A549 (cell line): Measurements from ENCODE around the gene C19orf47.

Source experiments
- CTCF ChIP-seq: fragments of >200 bp; sonication (Bioruptor Twin); formaldehyde crosslinking; IDR thresholded peaks from 3 replicates; pipeline ENCODE4 v1.5.1; 2016
- EHMT2 ChIP-seq: fragments of 200-600 bp; sonication (generic); IDR thresholded peaks from 2 replicates; pipeline ENCODE4 v1.6.1; 2016; ENCODE audit warnings: antibody characterized with exemption, low read depth, mild to moderate bottlenecking, moderate library complexity
- ELK1 ChIP-seq: fragments of 150-350 bp; IDR thresholded peaks from 2 replicates; pipeline ENCODE4 v1.6.1; 2014; ENCODE audit warnings: low read depth, mild to moderate bottlenecking, low read length
- PHF8 ChIP-seq: fragments of 200-600 bp; sonication (generic); IDR thresholded peaks from 2 replicates; pipeline ENCODE4 v1.6.1; 2016; ENCODE audit warnings: low read depth, mild to moderate bottlenecking, antibody characterized with exemption, moderate library complexity, borderline replicate concordance
- POLR2A ChIP-seq: IDR thresholded peaks from 2 replicates; pipeline ENCODE4 v1.6.1; 2012; ENCODE audit warnings: mild to moderate bottlenecking, low read length

GRCh38 chr19:40378509-40378908 is 30.3 kb upstream of the C19orf47 start:
- TF ChIP-seq ELK1 (no peak), PHF8 (no peak), EHMT2 (no peak), POLR2A (no peak), CTCF (no peak)
